Endothelial cell of umbilical vein (primary cell): Measurements from ENCODE around the gene PCED1B. TPM values are rescaled to one million over a fixed set of nuclear protein-coding genes. Genes with fewer than 3 reads are reported as not detected.

ENCODE experiments used
- BruUV-seq: library from RNA; stranded (reverse); fragments of 400-500 nt; replicated peaks from 2 replicates; lab custom pipeline; 2021; lab: Mats Ljungman, UMichigan
- CTCF ChIA-PET: fragments of 300-600, 350-600 bp; sonication (Branson Sonifier 250); formaldehyde crosslinking; loops from one replicate; lab custom pipeline; 2021; ENCODE audit warnings: antibody characterized with exemption, inconsistent platforms; lab: Charles Lee
- POLR2A ChIA-PET: fragments of 300-600, 350-600 bp; sonication (Branson Sonifier 250); formaldehyde crosslinking; loops from one replicate; lab custom pipeline; 2021; ENCODE audit warnings: antibody characterized with exemption, inconsistent platforms; lab: Charles Lee
- DNase-seq: peaks from one replicate; pipeline ENCODE4 v3.0.0-alpha.2; 2011; ENCODE audit warnings: low read depth, low spot score
- FAIRE-seq: peaks from 2 replicates; lab custom pipeline; 2011; peaks lifted over from hg19 to GRCh38; lab: Jason Lieb, UNC
- H2AFZ ChIP-seq: 2 replicates; pipeline ENCODE4 v1.6.0; 2012; ENCODE audit warnings: low read depth, low read length, control low read depth, inconsistent platforms
- H3K27ac ChIP-seq: 2 replicates; pipeline ENCODE4 v1.5.1; 2011; ENCODE audit warnings: low read depth, mild to moderate bottlenecking, control low read depth, low read length, moderate library complexity; ENCODE audit not compliant: insufficient read depth
- H3K27me3 ChIP-seq, 2 experiments: 2 replicates each; pipeline versions ENCODE4 v1.6.0 to v1.6.1; 2011; ENCODE audit warnings: low read length in 2 of 2, mixed read lengths in 1 of 2; ENCODE audit not compliant: control insufficient read depth in 2 of 2, insufficient read depth in 2 of 2
- H3K36me3 ChIP-seq, 2 experiments: 2 replicates in 1 of 2; 3 replicates in 1 of 2; pipeline ENCODE4 v1.5.1; 2011; ENCODE audit warnings: low read length in 2 of 2, mild to moderate bottlenecking in 1 of 2, moderate library complexity in 1 of 2; ENCODE audit not compliant: control insufficient read depth in 2 of 2, insufficient read depth in 2 of 2; ENCODE audit errors: extremely low read depth in 1 of 2
- H3K4me1 ChIP-seq: 3 replicates; pipeline ENCODE4 v1.5.1; 2011; ENCODE audit warnings: mild to moderate bottlenecking, low read length; ENCODE audit not compliant: control insufficient read depth, insufficient read depth; ENCODE audit errors: extremely low read depth
- H3K4me2 ChIP-seq: 2 replicates; pipeline ENCODE4 v1.6.1; 2011; ENCODE audit warnings: low read length, control low read depth, mixed read lengths; ENCODE audit not compliant: insufficient read depth
- H3K4me3 ChIP-seq, 3 experiments: fragments of 200-600 bp in 1 of 3; sonication (generic), shearing (Covaris generic) in 1 of 3; replicated peaks in 1 of 3; 2 replicates each; pipeline ENCODE4 v1.5.1; 2011 to 2016; ENCODE audit warnings: control low read depth in 3 of 3, low read length in 3 of 3, mild to moderate bottlenecking in 2 of 3, inconsistent platforms in 1 of 3, low read depth in 1 of 3, moderate library complexity in 1 of 3; ENCODE audit not compliant: insufficient read depth in 1 of 3
- H3K79me2 ChIP-seq: 2 replicates; pipeline ENCODE4 v1.6.0; 2012; ENCODE audit warnings: low read length, inconsistent platforms; ENCODE audit not compliant: control insufficient read depth, insufficient read depth
- H3K9ac ChIP-seq: replicated peaks from 2 replicates; pipeline ENCODE3; 2011; ENCODE audit warnings: low read length, control low read depth; ENCODE audit not compliant: insufficient read depth; ENCODE audit errors: extremely low read depth
- H3K9me1 ChIP-seq: replicated peaks from 3 replicates; pipeline ENCODE4 v1.6.0; 2011; ENCODE audit warnings: mild to moderate bottlenecking, low read length; ENCODE audit not compliant: control insufficient read depth, insufficient read depth; ENCODE audit errors: extremely low read depth
- H3K9me3 ChIP-seq: replicated peaks from 2 replicates; pipeline ENCODE4 v1.5.1; 2012; ENCODE audit warnings: low read length, inconsistent platforms; ENCODE audit not compliant: control insufficient read depth, insufficient read depth
- H4K20me1 ChIP-seq: replicated peaks from 2 replicates; pipeline ENCODE3; 2011; ENCODE audit warnings: mild to moderate bottlenecking, low read length; ENCODE audit not compliant: control insufficient read depth, insufficient read depth; ENCODE audit errors: extremely low read depth
- CTCF ChIP-seq, 2 donors: IDR thresholded peaks; 1 replicate in 1 of 2; 2 replicates in 1 of 2; pipeline ENCODE4 v1.5.1; 2011; ENCODE audit warnings: low read length in 2 of 2, mild to moderate bottlenecking in 2 of 2, moderate library complexity in 2 of 2, control low read depth in 1 of 2, inconsistent platforms in 1 of 2, low read depth in 1 of 2; ENCODE audit not compliant: insufficient read depth in 1 of 2; ENCODE audit errors: extremely low read depth in 1 of 2
- EZH2 ChIP-seq: IDR thresholded peaks from 2 replicates; pipeline ENCODE4 v1.6.1; 2012; ENCODE audit warnings: borderline replicate concordance, low read depth, mild to moderate bottlenecking, moderate library complexity, low read length, inconsistent platforms; ENCODE audit not compliant: severe bottlenecking
- FOS ChIP-seq: IDR thresholded peaks from 2 replicates; pipeline ENCODE4 v1.6.1; 2011; ENCODE audit warnings: mild to moderate bottlenecking, low read length, moderate library complexity, borderline replicate concordance; ENCODE audit not compliant: insufficient read depth
- GATA2 ChIP-seq: IDR thresholded peaks from 2 replicates; pipeline ENCODE4 v1.7.0; 2011; ENCODE audit warnings: low read depth, mild to moderate bottlenecking, moderate library complexity, mixed read lengths, low read length; ENCODE audit not compliant: insufficient read length, insufficient read depth
- JUN ChIP-seq: IDR thresholded peaks from 2 replicates; pipeline ENCODE4 v1.6.1; 2011; ENCODE audit warnings: borderline replicate concordance, low read depth; ENCODE audit not compliant: insufficient read length, insufficient read depth
- MYC ChIP-seq: IDR thresholded peaks from one replicate; pipeline ENCODE4 v1.6.1; 2011; ENCODE audit warnings: mild to moderate bottlenecking, low read depth, low read length
- POLR2A ChIP-seq: IDR thresholded peaks from 2 replicates; pipeline ENCODE4 v1.6.1; 2012; ENCODE audit warnings: low read depth, mild to moderate bottlenecking, control low read depth, low read length
- POLR2AphosphoS5 ChIP-seq: IDR thresholded peaks from 2 replicates; pipeline ENCODE4 v1.6.1; 2012; ENCODE audit warnings: low read depth, mild to moderate bottlenecking, control low read depth, low read length, moderate library complexity; ENCODE audit not compliant: insufficient read depth
- dilution Hi-C: fragments of 300-500 bp; cut with MboI; formaldehyde crosslinking; loops from one replicate; pipeline ENCODE4 v1.15.0; 2019; ENCODE audit warnings: low sequenced_read_pairs; ENCODE audit not compliant: extremely low pct_ligation_motif_present
- intact Hi-C: fragments of 100-400 bp; cut with micrococcal nuclease; formaldehyde crosslinking; loops from one replicate; pipeline ENCODE4 v1.10.0; 2022
- polyA plus RNA-seq, 4 experiments: library from polyadenylated mRNA; depleted of rRNA in 3 of 4; stranded (reverse) in 3 of 4; unstranded in 1 of 4; fragments of >200 nt; gene quantifications; 2 replicates each; pipeline versions ENCODE4 v1.2.1 to v1.2.3, GENCODE V29; 2011 to 2012; ENCODE audit warnings: missing spikeins in 1 of 4
- total RNA-seq: library from RNA; stranded (reverse); gene quantifications from 2 replicates; pipeline ENCODE4 v1.2.3, GENCODE V29; 2021
- TF ChIP-seq, protein P1 (sequence below): IDR thresholded peaks from 2 replicates; pipeline ENCODE4 v1.6.1; 2011; ENCODE audit not compliant: insufficient read depth, insufficient read length

The PCED1B gene
- total and polyA plus RNA-seq, 2 donors (not counting 3 experiments of a cell fraction or from before 2014, with no cell fraction given): 1.7 to 2.6 TPM

- no peaks in the 10 kb centered on the region for H3K27me3 ChIP-seq
- no peak overlapping the region for H3K27ac ChIP-seq
- H3K36me3 ChIP-seq: no peaks in the 10 kb centered on the region
- BruUV-seq: no TSS peak
- H2AFZ ChIP-seq: no peak overlapping the region
- DNase-seq (no peak), FAIRE-seq (no peak)
- POLR2A ChIA-PET: no interaction called here
- CTCF ChIA-PET: interaction anchor here (1.1 to 1.7 kb wide), 3 partner anchors 9 to 233 kb away, joined by 3 to 5 read pairs (median 3); no protein-coding TSS in a partner anchor
- H3K9ac ChIP-seq: no peak overlapping the region
- H3K79me2 ChIP-seq: no peaks in the 10 kb centered on the region
- H3K4me1 ChIP-seq: no peaks in the 10 kb centered on the region
- dilution Hi-C loops (no loop called here), intact Hi-C loops (no loop called here)
- no peak for TF ChIP-seq POLR2AphosphoS5
- TF ChIP-seq, protein P1, sequence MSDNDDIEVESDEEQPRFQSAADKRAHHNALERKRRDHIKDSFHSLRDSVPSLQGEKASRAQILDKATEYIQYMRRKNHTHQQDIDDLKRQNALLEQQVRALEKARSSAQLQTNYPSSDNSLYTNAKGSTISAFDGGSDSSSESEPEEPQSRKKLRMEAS: no peak
- TF ChIP-seq CTCF (IDR thresholded peaks at IDR 0.05; ENCODE audit: extremely low read depth in 1 of 2, insufficient read depth in 1 of 2, low read depth in 1 of 2, low read length in 2 of 2): no peak
- no peak for TF ChIP-seq MYC
- no peak for TF ChIP-seq GATA2
- TF ChIP-seq JUN: no peak
- no peak for TF ChIP-seq POLR2A
- no peak for TF ChIP-seq EZH2
- no peak for TF ChIP-seq FOS
- H3K9me1 ChIP-seq: no peaks in the 10 kb centered on the region
- no peaks in the 10 kb centered on the region for H3K9me3 ChIP-seq
- no peaks in the 10 kb centered on the region for H4K20me1 ChIP-seq
- H3K4me2 ChIP-seq: no peak overlapping the region
- no peak overlapping the region for H3K4me3 ChIP-seq
These were observed 85.5 kb downstream of the PCED1B start for GRCh38 chr12:47164724-47165439.
